ENCODE data around the gene PLEKHB2. TPM values are rescaled to one million over a fixed set of nuclear protein-coding genes. Genes with fewer than 3 reads are reported as not detected.
"Not testable (repeated sequence)": the region's sequence is repeated elsewhere in the genome, so short reads cannot be mapped to it uniquely, and the experiment has no call there.

PLEKHB2 gene
- total RNA-seq, 1 experiment from 2014 or later: 65.6 TPM

DNA sequence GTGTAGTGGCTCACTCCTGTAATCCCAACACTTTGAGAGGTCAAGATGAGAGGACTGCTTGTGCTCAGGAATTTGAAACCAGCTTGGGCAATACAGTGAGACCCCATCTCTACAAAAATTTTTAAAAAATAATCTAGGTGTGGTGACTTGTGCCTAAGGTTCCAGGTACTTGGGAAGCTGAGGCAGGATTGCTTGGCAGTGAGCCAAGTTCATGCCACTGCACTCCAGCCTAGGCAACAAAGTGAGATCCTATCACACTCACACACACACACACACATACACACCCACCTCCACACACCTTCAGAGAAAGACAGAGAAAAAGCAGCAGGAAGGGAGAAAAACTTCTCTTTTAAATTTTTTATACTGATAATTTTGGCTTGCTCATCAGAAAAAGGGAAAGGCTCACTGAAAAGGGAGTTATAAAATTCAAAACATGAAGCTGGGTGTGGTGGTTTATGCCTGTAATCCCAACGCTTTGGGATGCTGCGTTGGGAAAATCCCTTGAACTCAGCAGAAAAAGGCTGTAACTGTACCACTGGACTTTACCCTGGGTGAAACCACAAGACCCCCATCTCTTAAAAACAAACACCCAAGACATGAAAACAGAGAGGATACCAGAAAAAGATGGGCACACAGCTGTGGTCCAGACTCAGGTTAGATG is 37.5 kb upstream of the PLEKHB2 start (continued):
- TF ChIP-seq SMAD3 (CRISPR knock-in tag; IDR thresholded peaks at IDR 0.05; ENCODE audit: borderline replicate concordance) (no peak), ATF1 (CRISPR knock-in tag; IDR thresholded peaks at IDR 0.05) (no peak), HMGXB4 (CRISPR knock-in tag; IDR thresholded peaks at IDR 0.05) (no peak), ZNF138 (CRISPR knock-in tag; conservative IDR thresholded peaks at IDR 0.05) (no peak), GTF2I (CRISPR knock-in tag; conservative IDR thresholded peaks at IDR 0.05) (no peak), ZNF532 (CRISPR knock-in tag; IDR thresholded peaks at IDR 0.05; ENCODE audit: borderline replicate concordance) (no peak), CREM (CRISPR knock-in tag; IDR thresholded peaks at IDR 0.05) (no peak)
- TF ChIP-seq, protein P1, sequence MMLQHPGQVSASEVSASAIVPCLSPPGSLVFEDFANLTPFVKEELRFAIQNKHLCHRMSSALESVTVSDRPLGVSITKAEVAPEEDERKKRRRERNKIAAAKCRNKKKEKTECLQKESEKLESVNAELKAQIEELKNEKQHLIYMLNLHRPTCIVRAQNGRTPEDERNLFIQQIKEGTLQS (CRISPR knock-in tag; conservative IDR thresholded peaks at IDR 0.05): no peak

- CTCF ChIA-PET; H3K27ac Mint-ChIP-seq; H3K9me3 Mint-ChIP-seq; ATAC-seq; DNase-seq (ENCODE audit: low spot score); H3K27me3 Mint-ChIP-seq (ENCODE audit: low read depth); POLR2A ChIA-PET; H3K4me3 Mint-ChIP-seq: not testable (repeated sequence)
- Mint-ChIP-seq H3K36me3 (peaks cover 60% of the 10 kb centered on the region), H3K4me1 (peaks cover 13% of the 10 kb centered on the region)
- TF ChIP-seq ZNF121 (CRISPR knock-in tag; IDR thresholded peaks at IDR 0.05): peak; percentile 58; the same call in 1 of the 2 replicates
Observed at GRCh38 chr2:131068172-131068571, 37.0 kb upstream of the PLEKHB2 start.

GRCh38 chr2:131075578-131075977 is 29.6 kb upstream of the PLEKHB2 start:
- Mint-ChIP-seq H3K27ac (peak overlapping the region; percentile 91; the same call in 1 of the 2 replicates), H3K4me1 (peaks cover 14% of the 10 kb centered on the region), H3K36me3 (peaks cover 75% of the 10 kb centered on the region)
- DNase-seq (ENCODE audit: low spot score); H3K9me3 Mint-ChIP-seq; ATAC-seq; CTCF ChIA-PET; POLR2A ChIA-PET; H3K4me3 Mint-ChIP-seq; H3K27me3 Mint-ChIP-seq (ENCODE audit: low read depth): not testable (repeated sequence)

DNA sequence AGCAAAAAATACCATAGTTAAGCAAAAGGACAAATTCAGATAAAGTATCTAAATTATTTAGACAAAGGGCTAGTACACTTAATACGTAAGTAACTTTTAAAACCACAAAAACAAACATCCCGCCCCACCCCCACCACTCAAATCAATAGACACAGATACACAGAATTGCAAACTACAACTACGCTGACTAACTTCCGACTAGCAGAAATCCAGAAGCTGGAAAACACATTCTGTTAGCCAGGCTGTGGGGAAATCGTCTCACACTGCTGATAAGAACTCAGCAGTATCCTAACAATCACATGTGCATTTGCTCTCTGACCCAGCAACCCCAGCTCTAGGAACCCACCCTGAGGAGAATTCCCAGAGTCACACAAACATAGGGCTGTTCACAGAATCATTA is 28.4 kb upstream of the PLEKHB2 start:
- CTCF ChIA-PET: interaction anchor here (0.7 kb wide), 1 partner anchor 55 kb away, joined by 3 read pairs; no protein-coding TSS in a partner anchor
- no peak for ATAC-seq
- no peak for DNase-seq (ENCODE audit: low spot score)
- peaks cover 74% of the 10 kb centered on the region for H3K36me3 Mint-ChIP-seq
- H3K27me3 Mint-ChIP-seq (ENCODE audit: low read depth): no peaks in the 10 kb centered on the region
- no peak overlapping the region for H3K4me3 Mint-ChIP-seq
- peaks cover 18% of the 10 kb centered on the region for H3K4me1 Mint-ChIP-seq
- H3K27ac Mint-ChIP-seq: no peak overlapping the region
- H3K9me3 Mint-ChIP-seq: no peaks in the 10 kb centered on the region
- POLR2A ChIA-PET: no interaction called here
- TF ChIP-seq HMGXB4 (CRISPR knock-in tag; IDR thresholded peaks at IDR 0.05) (no peak), TCF7 (CRISPR knock-in tag; IDR thresholded peaks at IDR 0.05; ENCODE audit: low read depth) (no peak), NFATC4 (CRISPR knock-in tag; IDR thresholded peaks at IDR 0.05) (no peak), OVOL2 (CRISPR knock-in tag; IDR thresholded peaks at IDR 0.05; ENCODE audit: borderline replicate concordance) (no peak), TEAD1 (CRISPR knock-in tag; IDR thresholded peaks at IDR 0.05) (no peak), PREB (CRISPR knock-in tag; IDR thresholded peaks at IDR 0.05; ENCODE audit: borderline replicate concordance) (no peak), SP1 (CRISPR knock-in tag; conservative IDR thresholded peaks at IDR 0.05) (no peak), ZNF396 (CRISPR knock-in tag; IDR thresholded peaks at IDR 0.05; ENCODE audit: borderline replicate concordance) (no peak), ZNF121 (CRISPR knock-in tag; IDR thresholded peaks at IDR 0.05) (no peak), FOXP1 (CRISPR knock-in tag; IDR thresholded peaks at IDR 0.05; ENCODE audit: borderline replicate concordance) (no peak), RORB (CRISPR knock-in tag; IDR thresholded peaks at IDR 0.05) (no peak)
- TF ChIP-seq, protein P2, sequence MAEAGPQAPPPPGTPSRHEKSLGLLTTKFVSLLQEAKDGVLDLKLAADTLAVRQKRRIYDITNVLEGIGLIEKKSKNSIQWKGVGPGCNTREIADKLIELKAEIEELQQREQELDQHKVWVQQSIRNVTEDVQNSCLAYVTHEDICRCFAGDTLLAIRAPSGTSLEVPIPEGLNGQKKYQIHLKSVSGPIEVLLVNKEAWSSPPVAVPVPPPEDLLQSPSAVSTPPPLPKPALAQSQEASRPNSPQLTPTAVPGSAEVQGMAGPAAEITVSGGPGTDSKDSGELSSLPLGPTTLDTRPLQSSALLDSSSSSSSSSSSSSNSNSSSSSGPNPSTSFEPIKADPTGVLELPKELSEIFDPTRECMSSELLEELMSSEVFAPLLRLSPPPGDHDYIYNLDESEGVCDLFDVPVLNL (CRISPR knock-in tag; IDR thresholded peaks at IDR 0.05; ENCODE audit: borderline replicate concordance, low read depth): no peak
